ENCODE measurements around the gene ZDHHC1.

Gene ZDHHC1

GRCh38 chr16:67407788-67408452 is 8.4 kb downstream of the ZDHHC1 start:
- in situ Hi-C loops (cut with MboI; ENCODE audit: low pct_unique_long_range_greater_than_20kb, low sequenced_read_pairs, unreplicated experiment), result loop anchor here (10.0 kb wide), 1 partner anchor 143 kb away; no protein-coding TSS in a partner anchor
- no peak for TF ChIP-seq CTCF (IDR thresholded peaks at IDR 0.05; ENCODE audit: extremely low read depth, insufficient read depth, missing control alignments)
- DNase-seq (ENCODE audit: low spot score), result no peak

- no peak for TF ChIP-seq CTCF (IDR thresholded peaks at IDR 0.05; ENCODE audit: extremely low read depth, insufficient read depth, missing control alignments)
- in situ Hi-C loops (cut with MboI; ENCODE audit: low pct_unique_long_range_greater_than_20kb, low sequenced_read_pairs, unreplicated experiment), result loop anchor here (10.0 kb wide), 1 partner anchor 142 kb away; no protein-coding TSS in a partner anchor
- no peak for DNase-seq (ENCODE audit: low spot score)
Measured at GRCh38 chr16:67407176-67407787, 9.0 kb downstream of the ZDHHC1 start.

GRCh38 chr16:67406111-67406971 is 9.9 kb downstream of the ZDHHC1 start:
- DNase-seq (ENCODE audit: low spot score), result no peak
- in situ Hi-C loops (cut with MboI; ENCODE audit: low pct_unique_long_range_greater_than_20kb, low sequenced_read_pairs, unreplicated experiment), result loop anchor here (10.0 kb wide), 1 partner anchor 142 kb away; no protein-coding TSS in a partner anchor
- no peak for TF ChIP-seq CTCF (IDR thresholded peaks at IDR 0.05; ENCODE audit: extremely low read depth, insufficient read depth, missing control alignments)

GRCh38 chr16:67405336-67405735 is 10.9 kb downstream of the ZDHHC1 start:
- TF ChIP-seq CTCF (IDR thresholded peaks at IDR 0.05; ENCODE audit: extremely low read depth, insufficient read depth, missing control alignments), result no peak
- DNase-seq (ENCODE audit: low spot score), result no peak
- in situ Hi-C loops (cut with MboI; ENCODE audit: low pct_unique_long_range_greater_than_20kb, low sequenced_read_pairs, unreplicated experiment), result loop anchor here (10.0 kb wide), 1 partner anchor 141 kb away; no protein-coding TSS in a partner anchor

GRCh38 chr16:67404740-67405226 is 11.5 kb downstream of the ZDHHC1 start:
- no peak for DNase-seq (ENCODE audit: low spot score)
- in situ Hi-C loops (cut with MboI; ENCODE audit: low pct_unique_long_range_greater_than_20kb, low sequenced_read_pairs, unreplicated experiment), result loop anchor here (10.0 kb wide), 1 partner anchor 140 kb away; no protein-coding TSS in a partner anchor
- no peak for TF ChIP-seq CTCF (IDR thresholded peaks at IDR 0.05; ENCODE audit: extremely low read depth, insufficient read depth, missing control alignments)

- TF ChIP-seq CTCF (IDR thresholded peaks at IDR 0.05; ENCODE audit: extremely low read depth, insufficient read depth, missing control alignments), result no peak
- in situ Hi-C loops (cut with MboI; ENCODE audit: low pct_unique_long_range_greater_than_20kb, low sequenced_read_pairs, unreplicated experiment), result loop anchor here (10.0 kb wide), 1 partner anchor 139 kb away; no protein-coding TSS in a partner anchor
- no peak for DNase-seq (ENCODE audit: low spot score)
Measured at GRCh38 chr16:67403976-67404555, 12.2 kb downstream of the ZDHHC1 start.
